Measurements from ENCODE around the gene PFDN2. TPM values are rescaled to one million over a fixed set of nuclear protein-coding genes. Genes with fewer than 3 reads are reported as not detected.

Gene PFDN2
- total and polyA plus RNA-seq, 2 of the 8 experiments (the other 6 are each of a cell fraction or from before 2014, with no cell fraction given) = 66.2 to 71.2 TPM

- no peak overlapping the region for H3K23ac ChIP-seq (ENCODE audit: insufficient read length)
- H2BK12ac ChIP-seq (ENCODE audit: low read depth, low read length) = no peak overlapping the region
- H3K23me2 ChIP-seq (ENCODE audit: low read depth, low read length) = no peaks in the 10 kb centered on the region
- ChIA-PET CTCF (ENCODE audit: partially characterized antibody) (interaction anchor here (0.5 to 17.8 kb wide), 5 partner anchors 8 to 82 kb away, joined by 3 to 282 read pairs (median 4); partner anchors contain the start of genes KLHDC9 and NECTIN4), POLR2A (ENCODE audit: partially characterized antibody) (no interaction called here)
- no peak overlapping the region for H3K4ac ChIP-seq (replicated peaks; ENCODE audit: insufficient read length, low read depth, low read length)
- no peak for FAIRE-seq
- no peak overlapping the region for H4K91ac ChIP-seq (replicated peaks; ENCODE audit: insufficient read length, low read length)
- DNase-seq (ENCODE audit: low read depth in 1 of 2, low spot score in 2 of 2) = no peak
- no peak overlapping the region for H2BK5ac ChIP-seq (ENCODE audit: low read depth, low read length)
- H2BK15ac ChIP-seq (ENCODE audit: low read length) = no peak overlapping the region
- H3K4me2 ChIP-seq (ENCODE audit: insufficient read depth in 1 of 2, low read depth in 2 of 2, low read length in 2 of 2) = no peak overlapping the region
- no peak overlapping the region for H2AK5ac ChIP-seq (ENCODE audit: low read depth, low read length)
- H3K27me3 ChIP-seq (replicated peaks in 1 of 4; ENCODE audit: control insufficient read depth in 3 of 4, extremely low read depth in 1 of 4, insufficient read depth in 3 of 4, low read length in 3 of 4) = no peaks in the 10 kb centered on the region
- no peaks in the 10 kb centered on the region for H3K36me3 ChIP-seq (ENCODE audit: control insufficient read depth in 2 of 4, insufficient read depth in 4 of 4, low read length in 3 of 4)
- no peak overlapping the region for H2BK20ac ChIP-seq (ENCODE audit: low read length)
- TF ChIP-seq EGR1 (IDR thresholded peaks at IDR 0.05; ENCODE audit: borderline replicate concordance, low read depth, low read length) = no peak
- no peak for TF ChIP-seq CBX5 (IDR thresholded peaks at IDR 0.05; ENCODE audit: low read depth, low read length)
- TF ChIP-seq CTBP2 (IDR thresholded peaks at IDR 0.05; ENCODE audit: borderline replicate concordance, insufficient read depth, insufficient read length, low read length) = no peak
- no peak for TF ChIP-seq CHD2 (IDR thresholded peaks at IDR 0.05; ENCODE audit: low read length)
- no peak for TF ChIP-seq RNF2 (IDR thresholded peaks at IDR 0.05; ENCODE audit: borderline replicate concordance, low read depth, low read length, missing control alignments, poor library complexity, severe bottlenecking)
- no peak for TF ChIP-seq NRF1 (IDR thresholded peaks at IDR 0.05; ENCODE audit: low read depth, low read length)
- TF ChIP-seq ASH2L (IDR thresholded peaks at IDR 0.05; ENCODE audit: low read length) = no peak
- no peak for TF ChIP-seq HDAC2 (IDR thresholded peaks at IDR 0.05; ENCODE audit: borderline replicate concordance in 1 of 2, low read depth in 2 of 2, low read length in 2 of 2)
- no peak for TF ChIP-seq TCF12 (IDR thresholded peaks at IDR 0.05; ENCODE audit: low read depth, low read length)
- TF ChIP-seq SAP30 (IDR thresholded peaks at IDR 0.05; ENCODE audit: insufficient read depth, insufficient replicate concordance, low read length) = no peak
- no peaks in the 10 kb centered on the region for H3K79me1 ChIP-seq (ENCODE audit: low read depth, low read length)
- H3K4me1 ChIP-seq (replicated peaks in 1 of 4; ENCODE audit: control insufficient read depth in 3 of 4, insufficient read depth in 4 of 4, low read length in 3 of 4) = no peaks in the 10 kb centered on the region; a peak in 3 of 7 replicates
- H3K4me3 ChIP-seq (ENCODE audit: extremely low read depth in 1 of 4, insufficient read depth in 2 of 4, low read depth in 3 of 4, low read length in 4 of 4) = no peak overlapping the region
- H2BK120ac ChIP-seq (replicated peaks; ENCODE audit: low read depth, low read length) = no peak overlapping the region
- no peak overlapping the region for H3K56ac ChIP-seq (replicated peaks; ENCODE audit: insufficient read length, low read depth, low read length)
- H4K5ac ChIP-seq (ENCODE audit: insufficient read length, low read depth, low read length) = no peak overlapping the region
- no peak overlapping the region for H2AFZ ChIP-seq (ENCODE audit: low read length)
- H3K9ac ChIP-seq (replicated peaks in 1 of 4; ENCODE audit: extremely low read depth in 1 of 4, low read depth in 3 of 4, low read length in 3 of 4) = no peak overlapping the region
- no peak overlapping the region for H3K14ac ChIP-seq (ENCODE audit: insufficient read length)
- no peak overlapping the region for H4K8ac ChIP-seq (ENCODE audit: extremely low read depth, insufficient read depth, low read length)
- peaks cover 0 to 3% of the 10 kb centered on the region in 2 experiments for H4K20me1 ChIP-seq (replicated peaks in 1 of 2; ENCODE audit: control insufficient read depth in 1 of 2, insufficient read depth in 2 of 2, low read length in 2 of 2)
- H3K27ac ChIP-seq (ENCODE audit: low read depth, low read length) = no peak overlapping the region
- H3K9me3 ChIP-seq (ENCODE audit: insufficient read depth in 2 of 2, low read depth in 1 of 2, low read length in 1 of 2) = no peaks in the 10 kb centered on the region
- no peaks in the 10 kb centered on the region for H3K79me2 ChIP-seq (ENCODE audit: control insufficient read depth in 1 of 2, insufficient read depth in 2 of 2, low read length in 2 of 2)
- no peak overlapping the region for H3K18ac ChIP-seq (ENCODE audit: extremely low read depth, low read length)
Measured at GRCh38 chr1:161076410-161076809, 41.4 kb downstream of the PFDN2 start.

Data from H1 (cell line).